ENCODE results near the gene TBCCD1.

DNA sequence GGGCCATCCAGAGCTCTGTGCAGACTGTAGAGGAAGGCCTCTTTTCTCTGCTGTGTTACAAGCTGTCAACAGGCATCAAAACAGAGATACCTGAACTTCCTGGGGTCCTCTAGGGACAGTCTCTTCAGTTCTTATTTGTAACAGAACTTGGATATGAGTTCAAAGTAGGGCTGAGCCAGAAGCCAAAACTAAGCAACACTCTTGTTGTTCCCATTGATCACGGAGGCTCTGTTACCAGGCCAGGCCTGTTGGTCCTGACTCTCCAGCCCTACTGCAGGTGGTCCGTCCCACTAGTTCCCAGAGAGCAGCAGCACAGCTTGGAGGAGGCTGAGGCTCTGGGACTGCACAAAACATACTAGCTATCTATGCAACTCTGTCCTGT lies 32.6 kb upstream of the TBCCD1 start:
- TF ChIP-seq, protein P1, sequence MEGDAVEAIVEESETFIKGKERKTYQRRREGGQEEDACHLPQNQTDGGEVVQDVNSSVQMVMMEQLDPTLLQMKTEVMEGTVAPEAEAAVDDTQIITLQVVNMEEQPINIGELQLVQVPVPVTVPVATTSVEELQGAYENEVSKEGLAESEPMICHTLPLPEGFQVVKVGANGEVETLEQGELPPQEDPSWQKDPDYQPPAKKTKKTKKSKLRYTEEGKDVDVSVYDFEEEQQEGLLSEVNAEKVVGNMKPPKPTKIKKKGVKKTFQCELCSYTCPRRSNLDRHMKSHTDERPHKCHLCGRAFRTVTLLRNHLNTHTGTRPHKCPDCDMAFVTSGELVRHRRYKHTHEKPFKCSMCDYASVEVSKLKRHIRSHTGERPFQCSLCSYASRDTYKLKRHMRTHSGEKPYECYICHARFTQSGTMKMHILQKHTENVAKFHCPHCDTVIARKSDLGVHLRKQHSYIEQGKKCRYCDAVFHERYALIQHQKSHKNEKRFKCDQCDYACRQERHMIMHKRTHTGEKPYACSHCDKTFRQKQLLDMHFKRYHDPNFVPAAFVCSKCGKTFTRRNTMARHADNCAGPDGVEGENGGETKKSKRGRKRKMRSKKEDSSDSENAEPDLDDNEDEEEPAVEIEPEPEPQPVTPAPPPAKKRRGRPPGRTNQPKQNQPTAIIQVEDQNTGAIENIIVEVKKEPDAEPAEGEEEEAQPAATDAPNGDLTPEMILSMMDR (conservative IDR thresholded peaks at IDR 0.05), result no peak
- no peak for TF ChIP-seq EZH2 (IDR thresholded peaks at IDR 0.05; ENCODE audit: low read depth)
